K562 (cell line): Measurements from ENCODE around the gene WSCD2. TPM values are rescaled to one million over a fixed set of nuclear protein-coding genes. Genes with fewer than 3 reads are reported as not detected.

Experiments
- ATAC-seq: fragments of 200-7000 bp; cut with Tn5 transposase; 3 replicates; pipeline ENCODE4 v1.9.1; 2020; ENCODE audit warnings: moderate library complexity
- BruUV-seq: library from RNA; stranded (reverse); fragments of 400-500 nt; replicated peaks from 2 replicates; lab custom pipeline; 2021; lab: Mats Ljungman, UMichigan
- CTCF ChIA-PET: fragments of 300-600 bp; formaldehyde crosslinking; extraction: SDS; loops from one replicate; lab custom pipeline; 2021; ENCODE audit warnings: low intra/inter-chr PET ratio; lab: Yijun Ruan, JAX
- POLR2A ChIA-PET: fragments of 300-600, 350-650 bp; sonication (Branson Sonifier 250); formaldehyde crosslinking; extraction: SDS; loops from one replicate; lab custom pipeline; 2021; ENCODE audit warnings: antibody characterized with exemption, inconsistent platforms; lab: Yijun Ruan, JAX
- DNase-seq, 4 experiments: peaks; one replicate each; pipeline versions ENCODE4 v3.0.0 to v3.0.0-alpha.2; 2011 to 2018; ENCODE audit warnings: low spot score in 3 of 4, mixed read lengths in 3 of 4; ENCODE audit errors: extremely low read depth in 1 of 4
- FAIRE-seq: peaks from 2 replicates; lab custom pipeline; 2011; peaks lifted over from hg19 to GRCh38; lab: Jason Lieb, UNC
- H2AFZ ChIP-seq: 2 replicates; pipeline ENCODE4 v1.6.0; 2011; ENCODE audit warnings: low read depth, low read length, control low read depth, inconsistent platforms
- H3K27ac ChIP-seq: fragments of 200-600 bp; 3 replicates; pipeline ENCODE4 v1.8.0; 2011; ENCODE audit warnings: low read depth, mild to moderate bottlenecking, control low read depth, inconsistent platforms, low read length, moderate library complexity, mixed read lengths; ENCODE audit errors: extremely low read depth
- H3K27me3 ChIP-seq, 2 experiments: fragments of 300-600 bp in 1 of 2; 2 replicates in 1 of 2; 3 replicates in 1 of 2; pipeline versions ENCODE4 v1.6.0 to v1.8.0; 2011; ENCODE audit warnings: inconsistent platforms in 2 of 2, low read length in 2 of 2, mild to moderate bottlenecking in 1 of 2, mixed read lengths in 1 of 2, moderate library complexity in 1 of 2; ENCODE audit not compliant: control insufficient read depth in 2 of 2, insufficient read depth in 2 of 2
- H3K36me3 ChIP-seq: fragments of 300-600 bp; 3 replicates; pipeline ENCODE4 v1.8.0; 2011; ENCODE audit warnings: mild to moderate bottlenecking, low read length, inconsistent platforms; ENCODE audit not compliant: control insufficient read depth, insufficient read depth
- H3K4me1 ChIP-seq, 2 experiments: fragments of 200-600 bp in 1 of 2; replicated peaks in 1 of 2; 2 replicates in 1 of 2; 3 replicates in 1 of 2; pipeline versions ENCODE4 v1.5.1 to v1.8.0; 2011; ENCODE audit warnings: inconsistent platforms in 2 of 2, low read length in 2 of 2, mild to moderate bottlenecking in 1 of 2, mixed read lengths in 1 of 2, moderate library complexity in 1 of 2; ENCODE audit not compliant: control insufficient read depth in 2 of 2, insufficient read depth in 2 of 2
- H3K4me2 ChIP-seq: 2 replicates; pipeline ENCODE4 v1.6.1; 2011; ENCODE audit warnings: low read length, control low read depth, inconsistent platforms, mixed read lengths; ENCODE audit not compliant: insufficient read depth
- H3K4me3 ChIP-seq: fragments of 200-600 bp; sonication (generic), shearing (Covaris generic); 2 replicates; pipeline ENCODE4 v1.5.1; 2016; ENCODE audit warnings: control low read depth, inconsistent platforms
- H3K79me2 ChIP-seq: fragments of 200-600 bp; 3 replicates; pipeline ENCODE4 v1.8.0; 2011; ENCODE audit warnings: low read length, inconsistent platforms; ENCODE audit not compliant: control insufficient read depth, insufficient read depth
- H3K9ac ChIP-seq, 2 experiments: 2 replicates each; pipeline versions ENCODE4 v1.6.0 to v1.6.1; 2011; ENCODE audit warnings: low read depth in 2 of 2, low read length in 2 of 2, control low read depth in 1 of 2, inconsistent platforms in 1 of 2, mild to moderate bottlenecking in 1 of 2, mixed read lengths in 1 of 2; ENCODE audit not compliant: insufficient read depth in 1 of 2
- H3K9me1 ChIP-seq: one replicate; pipeline ENCODE4 v1.6.0; 2011; ENCODE audit warnings: inconsistent platforms, mild to moderate bottlenecking, low read length, moderate library complexity; ENCODE audit not compliant: control insufficient read depth, insufficient read depth
- H3K9me3 ChIP-seq: replicated peaks from 2 replicates; pipeline ENCODE4 v1.5.1; 2011; ENCODE audit warnings: low read depth, low read length, inconsistent platforms; ENCODE audit not compliant: control insufficient read depth, insufficient read depth
- H4K20me1 ChIP-seq: replicated peaks from 2 replicates; pipeline ENCODE4 v1.6.1; 2011; ENCODE audit warnings: low read length, inconsistent platforms, mixed read lengths; ENCODE audit not compliant: control insufficient read depth, insufficient read depth
- FUS ChIP-seq: fragments of 200-400 bp; formaldehyde crosslinking; optimal IDR thresholded peaks from 2 replicates; pipeline ENCODE3; 2017; ENCODE audit warnings: low read depth, low read length
- HDAC6 ChIP-seq: IDR thresholded peaks from 2 replicates; pipeline ENCODE4 v1.6.1; 2012; ENCODE audit warnings: low read depth, mild to moderate bottlenecking, control low read depth, inconsistent platforms, low read length, moderate library complexity
- KLF16 ChIP-seq: IDR thresholded peaks from 2 replicates; pipeline ENCODE4 v1.6.1; 2016; ENCODE audit warnings: antibody characterized with exemption
- RBM14 ChIP-seq: fragments of 200-400 bp; formaldehyde crosslinking; IDR thresholded peaks from 2 replicates; pipeline ENCODE4 v1.6.1; 2018; ENCODE audit warnings: low read depth, mild to moderate bottlenecking, low read length, moderate library complexity, borderline replicate concordance; ENCODE audit not compliant: insufficient read depth
- SP2 ChIP-seq: IDR thresholded peaks from 2 replicates; pipeline ENCODE4 v1.6.1; 2011; ENCODE audit warnings: mild to moderate bottlenecking, low read depth, low read length, moderate library complexity; ENCODE audit not compliant: poor library complexity, severe bottlenecking; ENCODE audit errors: extremely low read depth
- TAF15 ChIP-seq: fragments of 200-400 bp; formaldehyde crosslinking; IDR thresholded peaks from 2 replicates; pipeline ENCODE4 v1.6.1; 2017; ENCODE audit warnings: mild to moderate bottlenecking, low read depth, low read length, moderate library complexity
- ZNF121 ChIP-seq: sonication (generic); formaldehyde crosslinking; conservative IDR thresholded peaks from 2 replicates; pipeline ENCODE4 v1.8.0; 2022; ENCODE audit warnings: missing genetic modification reagents
- ZNF263 ChIP-seq: sonication (generic); formaldehyde crosslinking; IDR thresholded peaks from 2 replicates; pipeline ENCODE4 v1.8.0; 2022; ENCODE audit warnings: mild to moderate bottlenecking, missing genetic modification reagents, borderline replicate concordance
- WGBS: fragments of 100-300 bp; shearing (Covaris generic); methylation state at CpG from one replicate; pipeline ENCODE4 v1.1.6; 2016; ENCODE audit warnings: low coverage, mixed read lengths; ENCODE audit not compliant: insufficient coverage; ENCODE audit errors: missing lambda C conversion rate; 5-methylcytosine and 5-hydroxymethylcytosine counted together
- in situ Hi-C: fragments of 300-500 bp; cut with MboI; formaldehyde crosslinking; loops from 4 replicates; pipeline ENCODE4 v1.15.0; 2018; ENCODE audit warnings: inconsistent platforms, mixed read lengths
- intact Hi-C: fragments of 100-400 bp; cut with micrococcal nuclease; formaldehyde crosslinking; loops from 2 replicates; pipeline ENCODE4 v1.14.2; 2022
- polyA plus RNA-seq, 8 experiments: library from polyadenylated mRNA; depleted of rRNA in 4 of 8; stranded (reverse) in 5 of 8; unstranded in 3 of 8; fragments of >200 nt; fragmentation: Nextera tagmentation in 2 of 8; fragmentation: Illumina TruSeq in 1 of 8; extraction: Ambion mirVana in 2 of 8; extraction: Trizol in 1 of 8; gene quantifications; 2 replicates each; pipeline versions ENCODE4 v1.2.1 to v1.2.3, GENCODE V29; 2011 to 2014; ENCODE audit warnings: inconsistent platforms in 1 of 8, missing spikeins in 1 of 8
- total RNA-seq, 7 experiments: library from RNA; depleted of rRNA in 6 of 7; stranded (reverse); fragments of >200 nt in 6 of 7; fragmentation: Illumina TruSeq in 2 of 7; extraction: Trizol in 2 of 7; gene quantifications; 2 replicates each; pipeline versions ENCODE4 v1.2.1 to v1.2.3, GENCODE V29; 2011 to 2021; ENCODE audit warnings: low replicate concordance in 1 of 7
- TF ChIP-seq, protein P1 (sequence below): fragments of 450-650 bp; formaldehyde crosslinking; IDR thresholded peaks from 2 replicates; pipeline ENCODE4 v1.4.0; 2022; ENCODE audit warnings: mild to moderate bottlenecking, moderate library complexity
- TF ChIP-seq, protein P2 (sequence below): fragments of 250-450 bp; sonication (Bioruptor Pico); IDR thresholded peaks from 2 replicates; pipeline ENCODE4 v1.8.0; 2021; ENCODE audit warnings: borderline replicate concordance, mild to moderate bottlenecking, moderate library complexity; ENCODE audit not compliant: poor library complexity, severe bottlenecking

The WSCD2 gene
- total and polyA plus RNA-seq, 9 of the 15 experiments (the other 6 are each of a cell fraction or from before 2014, with no cell fraction given) = 0.72 to 14.1 (median 4.0) TPM

DNA sequence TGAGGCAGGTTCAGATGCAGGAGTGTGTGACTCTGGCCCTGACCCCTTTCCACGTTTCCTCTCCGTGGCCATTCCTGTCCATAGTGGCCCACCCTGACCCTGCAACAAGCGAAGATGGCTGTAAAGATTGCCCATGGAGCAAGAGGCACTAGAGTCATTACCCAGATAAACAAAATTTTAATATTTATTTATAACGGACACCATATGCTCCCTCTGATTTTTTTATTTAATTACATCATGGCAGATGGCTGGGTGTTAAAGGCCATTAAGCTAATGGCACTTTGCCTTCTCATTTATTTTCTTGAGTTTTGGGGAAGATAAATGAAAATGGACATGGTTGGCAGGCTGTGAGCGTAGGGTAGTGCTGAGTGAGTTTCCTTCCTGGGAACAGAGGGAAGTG is 58.7 kb downstream of the WSCD2 start:
- Histone ChIP-seq H3K27me3 (no peaks in the 10 kb centered on the region), H3K9me3 (no peaks in the 10 kb centered on the region), H4K20me1 (peaks cover 8% of the 10 kb centered on the region; the same call in 1 of the 2 replicates), H3K4me1 (no peaks in the 10 kb centered on the region), H3K9ac (no peak overlapping the region), H2AFZ (no peak overlapping the region), H3K9me1 (no peaks in the 10 kb centered on the region), H3K79me2 (no peaks in the 10 kb centered on the region), H3K27ac (no peak overlapping the region), H3K36me3 (no peaks in the 10 kb centered on the region), H3K4me3 (no peak overlapping the region), H3K4me2 (no peak overlapping the region)
- FAIRE-seq (no peak), ATAC-seq (no peak), DNase-seq (no peak)
- CTCF ChIA-PET = no interaction called here
- POLR2A ChIA-PET = no interaction called here
- intact Hi-C loops (no loop called here), in situ Hi-C loops (no loop called here)
- WGBS = 15% methylated on average over 5 of the region's 5 CpGs
- TF ChIP-seq ZNF263 (CRISPR knock-in tag) (no peak), HDAC6 (no peak), ZNF121 (no peak), SP2 (no peak)
- TF ChIP-seq, protein P1, sequence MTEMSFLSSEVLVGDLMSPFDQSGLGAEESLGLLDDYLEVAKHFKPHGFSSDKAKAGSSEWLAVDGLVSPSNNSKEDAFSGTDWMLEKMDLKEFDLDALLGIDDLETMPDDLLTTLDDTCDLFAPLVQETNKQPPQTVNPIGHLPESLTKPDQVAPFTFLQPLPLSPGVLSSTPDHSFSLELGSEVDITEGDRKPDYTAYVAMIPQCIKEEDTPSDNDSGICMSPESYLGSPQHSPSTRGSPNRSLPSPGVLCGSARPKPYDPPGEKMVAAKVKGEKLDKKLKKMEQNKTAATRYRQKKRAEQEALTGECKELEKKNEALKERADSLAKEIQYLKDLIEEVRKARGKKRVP (CRISPR knock-in tag) = no peak
- BruUV-seq = no TSS peak

DNA sequence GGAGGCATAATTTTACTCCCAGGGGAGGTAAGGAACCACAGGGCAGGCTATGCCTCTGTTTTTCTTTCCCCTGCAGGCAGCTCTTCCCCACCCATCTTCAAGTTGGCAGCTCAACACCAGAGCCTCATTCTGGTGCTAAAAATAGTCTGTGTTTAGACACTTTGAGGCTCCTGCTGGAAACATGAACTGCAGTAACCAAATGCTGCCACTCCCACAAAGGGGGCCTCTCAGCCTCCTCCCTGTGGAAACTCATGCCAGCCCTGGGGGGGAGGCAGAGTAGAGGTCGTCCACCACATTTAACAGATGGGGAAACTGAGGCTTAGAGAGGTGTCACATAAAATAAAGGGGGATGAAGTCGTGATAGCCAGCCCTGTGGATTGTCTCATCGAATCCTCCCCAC is 61.4 kb downstream of the WSCD2 start:
- Histone ChIP-seq H2AFZ (no peak overlapping the region), H3K4me1 (no peaks in the 10 kb centered on the region), H4K20me1 (peaks cover 3% of the 10 kb centered on the region), H3K79me2 (no peaks in the 10 kb centered on the region), H3K4me2 (no peak overlapping the region), H3K9me3 (no peaks in the 10 kb centered on the region), H3K9me1 (no peaks in the 10 kb centered on the region), H3K27ac (no peak overlapping the region), H3K4me3 (no peak overlapping the region), H3K27me3 (no peaks in the 10 kb centered on the region), H3K9ac (no peak overlapping the region), H3K36me3 (no peaks in the 10 kb centered on the region)
- ATAC-seq (no peak), DNase-seq (no peak), FAIRE-seq (no peak)
- WGBS = 0% methylated on average over 3 of the region's 3 CpGs
- intact Hi-C loops = no loop called here
- CTCF ChIA-PET = interaction anchor here (1.0 to 1.5 kb wide), 2 partner anchors 89 to 127 kb away, joined by 4 read pairs; no protein-coding TSS in a partner anchor
- in situ Hi-C loops = no loop called here
- POLR2A ChIA-PET = no interaction called here
- BruUV-seq = no TSS peak
- TF ChIP-seq KLF16 = no peak
- TF ChIP-seq TAF15 = no peak
- TF ChIP-seq FUS = no peak
- no peak for TF ChIP-seq RBM14
- TF ChIP-seq, protein P2, sequence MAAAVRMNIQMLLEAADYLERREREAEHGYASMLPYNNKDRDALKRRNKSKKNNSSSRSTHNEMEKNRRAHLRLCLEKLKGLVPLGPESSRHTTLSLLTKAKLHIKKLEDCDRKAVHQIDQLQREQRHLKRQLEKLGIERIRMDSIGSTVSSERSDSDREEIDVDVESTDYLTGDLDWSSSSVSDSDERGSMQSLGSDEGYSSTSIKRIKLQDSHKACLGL (CRISPR knock-in tag) = no peak
